ENCODE data around the gene AHNAK2.
"Not testable (repeated sequence)": the region's sequence is repeated elsewhere in the genome, so short reads cannot be mapped to it uniquely, and the experiment has no call there.

The AHNAK2 gene

GRCh38 chr14:104912053-104912452 lies 66.1 kb downstream of the AHNAK2 start:
- no peaks in the 10 kb centered on the region for H3K36me3 ChIP-seq (ENCODE audit: control insufficient read depth in 5 of 5, insufficient read depth in 5 of 5, low read length in 5 of 5)
- H3K27ac ChIP-seq (ENCODE audit: low read depth, low read length) = no peak overlapping the region
- H3K9ac ChIP-seq (ENCODE audit: low read length in 5 of 5) = no peak overlapping the region
- H3K4me1 ChIP-seq (ENCODE audit: control insufficient read depth in 5 of 5, insufficient read depth in 5 of 5, low read length in 5 of 5) = no peaks in the 10 kb centered on the region
- peaks cover 4 to 7% (median 5%) of the 10 kb centered on the region in 5 donors for H3K9me3 ChIP-seq (ENCODE audit: control insufficient read depth in 5 of 5, low read length in 5 of 5)
- no peak overlapping the region for H3K4me3 ChIP-seq (ENCODE audit: low read depth in 1 of 5, low read length in 5 of 5)
- no peaks in the 10 kb centered on the region for H3K27me3 ChIP-seq (ENCODE audit: control insufficient read depth in 5 of 5, insufficient read depth in 4 of 5, low read length in 5 of 5)

- Histone ChIP-seq H3K4me1 (ENCODE audit: control insufficient read depth in 5 of 5, insufficient read depth in 5 of 5, low read length in 5 of 5) (no peaks in the 10 kb centered on the region), H3K27ac (ENCODE audit: low read depth, low read length) (no peak overlapping the region), H3K36me3 (ENCODE audit: control insufficient read depth in 5 of 5, insufficient read depth in 5 of 5, low read length in 5 of 5) (no peaks in the 10 kb centered on the region), H3K9me3 (ENCODE audit: control insufficient read depth in 5 of 5, low read length in 5 of 5) (peaks cover 4 to 7% (median 5%) of the 10 kb centered on the region in 5 donors), H3K9ac (ENCODE audit: low read length in 5 of 5) (no peak overlapping the region), H3K4me3 (ENCODE audit: low read depth in 1 of 5, low read length in 5 of 5) (no peak overlapping the region), H3K27me3 (ENCODE audit: control insufficient read depth in 5 of 5, insufficient read depth in 4 of 5, low read length in 5 of 5) (peaks cover 0 to 4% (median 0%) of the 10 kb centered on the region in 5 donors)
Measured at GRCh38 chr14:104908303-104908702, 69.9 kb downstream of the AHNAK2 start.

DNA sequence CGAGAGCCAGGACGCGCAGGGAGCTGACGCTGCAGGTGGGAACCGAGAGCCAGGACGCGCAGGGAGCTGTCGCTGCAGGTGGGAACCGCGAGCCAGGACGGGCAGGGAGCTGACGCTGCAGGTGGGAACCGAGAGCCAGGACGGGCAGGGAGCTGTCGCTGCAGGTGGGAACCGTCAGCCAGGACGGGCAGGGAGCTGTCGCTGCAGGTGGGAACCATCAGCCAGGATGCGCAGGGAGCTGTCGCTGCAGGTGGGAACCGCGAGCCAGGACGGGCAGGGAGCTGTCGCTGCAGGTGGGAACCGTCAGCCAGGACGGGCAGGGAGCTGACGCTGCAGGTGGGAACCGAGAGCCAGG lies 72.6 kb downstream of the AHNAK2 start:
- not testable (repeated sequence) for H3K27ac ChIP-seq (ENCODE audit: low read depth, low read length); H3K4me1 ChIP-seq (ENCODE audit: control insufficient read depth in 5 of 5, insufficient read depth in 5 of 5, low read length in 5 of 5); H3K9ac ChIP-seq (ENCODE audit: low read length in 5 of 5)

DNA sequence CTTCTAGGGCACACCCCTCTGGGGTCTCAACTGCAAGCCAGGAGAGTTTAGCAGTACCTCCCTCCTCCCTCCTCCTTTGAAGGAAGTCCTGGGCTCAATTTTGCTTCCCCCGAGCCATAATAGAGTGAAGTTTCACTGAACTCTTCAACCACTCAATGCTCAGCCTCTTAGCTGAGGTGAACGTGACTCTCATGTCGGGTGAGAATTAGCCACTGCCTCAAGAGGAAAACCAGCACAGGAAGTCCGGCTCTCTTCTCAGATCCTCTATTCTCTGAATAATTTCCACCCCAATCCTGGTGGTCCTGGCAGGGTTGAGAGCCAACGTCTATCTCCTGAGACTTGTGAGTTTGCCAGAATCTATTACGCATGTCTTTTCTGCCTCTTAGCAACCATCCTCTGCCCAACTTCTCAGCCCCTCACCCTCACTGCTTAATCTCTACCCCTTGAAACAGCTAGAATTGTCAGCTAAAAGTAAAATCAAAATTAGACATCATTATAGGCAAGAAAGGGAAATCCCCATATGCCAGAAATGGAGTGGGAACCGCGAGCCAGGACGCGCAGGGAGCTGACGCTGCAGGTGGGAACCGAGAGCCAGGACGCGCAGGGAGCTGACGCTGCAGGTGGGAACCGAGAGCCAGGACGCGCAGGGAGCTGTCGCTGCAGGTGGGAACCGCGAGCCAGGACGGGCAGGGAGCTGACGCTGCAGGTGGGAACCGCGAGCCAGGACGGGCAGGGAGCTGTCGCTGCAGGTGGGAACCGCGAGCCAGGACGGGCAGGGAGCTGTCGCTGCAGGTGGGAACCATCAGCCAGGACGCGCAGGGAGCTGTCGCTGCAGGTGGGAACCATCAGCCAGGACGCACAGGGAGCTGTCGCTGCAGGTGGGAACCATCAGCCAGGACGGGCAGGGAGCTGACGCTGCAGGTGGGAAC lies 73.3 kb downstream of the AHNAK2 start:
- not testable (repeated sequence) for H3K4me3 ChIP-seq (ENCODE audit: low read depth in 1 of 5, low read length in 5 of 5); H3K9me3 ChIP-seq (ENCODE audit: control insufficient read depth in 5 of 5, low read length in 5 of 5); H3K4me1 ChIP-seq (ENCODE audit: control insufficient read depth in 5 of 5, insufficient read depth in 5 of 5, low read length in 5 of 5); H3K27ac ChIP-seq (ENCODE audit: low read depth, low read length); H3K36me3 ChIP-seq (ENCODE audit: control insufficient read depth in 5 of 5, insufficient read depth in 5 of 5, low read length in 5 of 5); H3K27me3 ChIP-seq (ENCODE audit: control insufficient read depth in 5 of 5, insufficient read depth in 4 of 5, low read length in 5 of 5); H3K9ac ChIP-seq (ENCODE audit: low read length in 5 of 5)

More for the DNA sequence above, 72.6 kb downstream of the AHNAK2 start:
- H3K4me3 ChIP-seq (ENCODE audit: low read depth in 1 of 5, low read length in 5 of 5); H3K27me3 ChIP-seq (ENCODE audit: control insufficient read depth in 5 of 5, insufficient read depth in 4 of 5, low read length in 5 of 5); H3K9me3 ChIP-seq (ENCODE audit: control insufficient read depth in 5 of 5, low read length in 5 of 5); H3K36me3 ChIP-seq (ENCODE audit: control insufficient read depth in 5 of 5, insufficient read depth in 5 of 5, low read length in 5 of 5): not testable (repeated sequence)

- H3K27ac ChIP-seq (ENCODE audit: low read depth, low read length) = no peak overlapping the region
- H3K9ac ChIP-seq (ENCODE audit: low read length in 5 of 5) = no peak overlapping the region
Measured at GRCh38 chr14:104903990-104904389, 74.2 kb downstream of the AHNAK2 start.

GRCh38 chr14:104900639-104901512 lies 77.3 kb downstream of the AHNAK2 start:
- Histone ChIP-seq H3K27me3 (ENCODE audit: control insufficient read depth in 5 of 5, insufficient read depth in 4 of 5, low read length in 5 of 5) (peaks cover 0 to 4% (median 0%) of the 10 kb centered on the region in 5 donors), H3K27ac (ENCODE audit: low read depth, low read length) (no peak overlapping the region), H3K4me3 (ENCODE audit: low read depth in 1 of 5, low read length in 5 of 5) (no peak overlapping the region), H3K9ac (ENCODE audit: low read length in 5 of 5) (no peak overlapping the region), H3K4me1 (ENCODE audit: control insufficient read depth in 5 of 5, insufficient read depth in 5 of 5, low read length in 5 of 5) (peaks cover 7 to 21% (median 8%) of the 10 kb centered on the region in 5 donors), H3K36me3 (ENCODE audit: control insufficient read depth in 5 of 5, insufficient read depth in 5 of 5, low read length in 5 of 5) (no peaks in the 10 kb centered on the region), H3K9me3 (ENCODE audit: control insufficient read depth in 5 of 5, low read length in 5 of 5) (no peaks in the 10 kb centered on the region)

More at GRCh38 chr14:104903990-104904389, 74.2 kb downstream of the AHNAK2 start:
- Histone ChIP-seq H3K27me3 (ENCODE audit: control insufficient read depth in 5 of 5, insufficient read depth in 4 of 5, low read length in 5 of 5) (peaks cover 0 to 4% (median 0%) of the 10 kb centered on the region in 5 donors), H3K4me1 (ENCODE audit: control insufficient read depth in 5 of 5, insufficient read depth in 5 of 5, low read length in 5 of 5) (peaks cover 2 to 4% (median 3%) of the 10 kb centered on the region in 5 donors), H3K36me3 (ENCODE audit: control insufficient read depth in 5 of 5, insufficient read depth in 5 of 5, low read length in 5 of 5) (no peaks in the 10 kb centered on the region), H3K9me3 (ENCODE audit: control insufficient read depth in 5 of 5, low read length in 5 of 5) (no peaks in the 10 kb centered on the region), H3K4me3 (ENCODE audit: low read depth in 1 of 5, low read length in 5 of 5) (no peak overlapping the region)

DNA sequence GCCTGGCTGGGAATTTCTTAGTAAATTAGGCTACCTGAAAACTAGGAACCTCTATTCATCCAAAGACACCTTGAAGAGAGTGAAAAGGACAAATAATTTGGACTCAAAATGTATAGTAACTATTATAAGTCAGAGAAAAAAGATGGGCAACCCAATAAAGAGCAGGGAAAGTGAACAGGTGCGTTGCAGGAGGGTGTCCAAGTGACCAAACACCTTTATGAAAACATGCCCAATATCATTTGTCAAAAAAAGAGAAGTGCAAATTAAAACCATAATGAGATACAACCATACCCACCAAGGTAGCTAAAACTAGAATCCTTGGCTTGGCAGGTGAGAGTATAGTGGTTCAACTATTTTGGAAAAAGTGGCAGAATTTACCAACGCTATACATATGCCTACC lies 78.4 kb downstream of the AHNAK2 start:
- Histone ChIP-seq H3K9ac (ENCODE audit: low read length in 5 of 5) (no peak overlapping the region), H3K4me1 (ENCODE audit: control insufficient read depth in 5 of 5, insufficient read depth in 5 of 5, low read length in 5 of 5) (peaks cover 7 to 29% (median 15%) of the 10 kb centered on the region in 5 donors), H3K27me3 (ENCODE audit: control insufficient read depth in 5 of 5, insufficient read depth in 4 of 5, low read length in 5 of 5) (peaks cover 0 to 2% (median 0%) of the 10 kb centered on the region in 5 donors), H3K36me3 (ENCODE audit: control insufficient read depth in 5 of 5, insufficient read depth in 5 of 5, low read length in 5 of 5) (peaks cover 0 to under 1% (median 0%) of the 10 kb centered on the region in 5 donors), H3K9me3 (ENCODE audit: control insufficient read depth in 5 of 5, low read length in 5 of 5) (no peaks in the 10 kb centered on the region), H3K4me3 (ENCODE audit: low read depth in 1 of 5, low read length in 5 of 5) (no peak overlapping the region), H3K27ac (ENCODE audit: low read depth, low read length) (no peak overlapping the region)

DNA sequence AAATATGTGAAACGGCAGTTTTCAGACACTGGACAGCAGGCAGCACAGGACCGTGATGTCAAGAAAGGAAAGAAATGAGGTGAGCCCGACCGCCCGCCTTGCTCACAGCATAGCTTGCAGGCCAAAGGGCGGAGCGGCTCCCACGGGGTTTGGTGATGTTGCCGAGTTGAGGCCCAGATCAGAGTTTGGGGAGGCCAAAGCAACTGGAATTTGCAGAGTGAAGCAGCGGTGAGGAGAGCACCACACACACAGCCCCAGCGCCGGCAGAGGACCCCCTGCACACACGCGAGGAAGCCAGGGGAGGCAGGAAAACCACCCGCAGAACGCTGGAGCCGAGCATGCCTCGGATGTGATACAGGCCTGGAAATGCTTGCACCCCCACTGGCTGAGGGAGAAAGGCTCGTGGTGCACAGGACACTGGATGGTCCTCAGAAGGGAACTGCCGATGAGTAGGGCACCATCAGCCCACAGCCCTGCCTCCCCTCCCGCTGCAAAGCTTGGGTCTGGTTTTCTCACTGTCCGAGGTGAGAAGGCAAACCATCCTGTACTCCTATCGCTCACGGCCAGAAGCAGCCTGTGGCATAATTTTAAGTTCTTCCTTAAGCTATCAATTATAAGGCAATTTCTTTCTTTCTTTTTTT lies 79.2 kb downstream of the AHNAK2 start:
- H3K9me3 ChIP-seq (ENCODE audit: control insufficient read depth in 5 of 5, low read length in 5 of 5) = no peaks in the 10 kb centered on the region
- H3K4me3 ChIP-seq (ENCODE audit: low read depth in 1 of 5, low read length in 5 of 5) = no peak overlapping the region
- H3K36me3 ChIP-seq (ENCODE audit: control insufficient read depth in 5 of 5, insufficient read depth in 5 of 5, low read length in 5 of 5) = peaks cover 0 to 8% (median 2%) of the 10 kb centered on the region in 5 donors
- no peak overlapping the region for H3K9ac ChIP-seq (ENCODE audit: low read length in 5 of 5)
- no peaks in the 10 kb centered on the region for H3K27me3 ChIP-seq (ENCODE audit: control insufficient read depth in 5 of 5, insufficient read depth in 4 of 5, low read length in 5 of 5)
- peaks cover 8 to 29% (median 23%) of the 10 kb centered on the region in 5 donors for H3K4me1 ChIP-seq (ENCODE audit: control insufficient read depth in 5 of 5, insufficient read depth in 5 of 5, low read length in 5 of 5)
- no peak overlapping the region for H3K27ac ChIP-seq (ENCODE audit: low read depth, low read length)

- peaks cover 8 to 29% (median 23%) of the 10 kb centered on the region in 5 donors for H3K4me1 ChIP-seq (ENCODE audit: control insufficient read depth in 5 of 5, insufficient read depth in 5 of 5, low read length in 5 of 5)
- no peaks in the 10 kb centered on the region for H3K27me3 ChIP-seq (ENCODE audit: control insufficient read depth in 5 of 5, insufficient read depth in 4 of 5, low read length in 5 of 5)
- no peak overlapping the region for H3K9ac ChIP-seq (ENCODE audit: low read length in 5 of 5)
- no peak overlapping the region for H3K27ac ChIP-seq (ENCODE audit: low read depth, low read length)
- no peak overlapping the region for H3K4me3 ChIP-seq (ENCODE audit: low read depth in 1 of 5, low read length in 5 of 5)
- peaks cover 0 to 10% (median 5%) of the 10 kb centered on the region in 5 donors for H3K36me3 ChIP-seq (ENCODE audit: control insufficient read depth in 5 of 5, insufficient read depth in 5 of 5, low read length in 5 of 5)
- no peaks in the 10 kb centered on the region for H3K9me3 ChIP-seq (ENCODE audit: control insufficient read depth in 5 of 5, low read length in 5 of 5)
Measured at GRCh38 chr14:104898195-104898558, 80.0 kb downstream of the AHNAK2 start.
